ENCODE measurements around the gene SHLD2.
A peak's percentile ranks its signal among the peaks of the same experiment; 100 is the strongest.
"Not testable (repeated sequence)": the region's sequence is repeated elsewhere in the genome, so short reads cannot be mapped to it uniquely, and the experiment has no call there.

SHLD2 gene

DNA sequence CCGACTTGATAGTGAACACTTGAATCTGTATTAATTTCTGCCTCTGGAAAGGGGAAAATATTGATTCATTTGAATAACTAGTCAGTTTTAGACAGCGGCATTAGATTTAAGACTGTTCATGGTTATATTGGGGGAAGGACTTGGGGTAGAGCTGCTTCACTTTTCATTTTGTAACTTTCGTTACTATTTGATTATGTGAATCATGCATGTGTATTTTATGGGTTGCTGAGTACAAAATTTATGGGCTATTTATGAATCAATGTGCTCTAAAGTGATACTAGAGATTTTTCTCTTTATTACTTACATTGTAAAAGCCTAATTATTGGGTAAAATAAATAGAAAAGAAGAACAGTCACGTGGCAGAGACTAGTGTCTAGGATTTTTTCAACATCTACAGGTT lies 5.3 kb upstream of the SHLD2 start:
- no peak for DNase-seq

- no peak for DNase-seq
Measured at GRCh38 chr10:87090779-87091178, 4.2 kb upstream of the SHLD2 start.

GRCh38 chr10:87092376-87092860 lies 2.6 kb upstream of the SHLD2 start:
- peak; percentile 43 for DNase-seq

DNA sequence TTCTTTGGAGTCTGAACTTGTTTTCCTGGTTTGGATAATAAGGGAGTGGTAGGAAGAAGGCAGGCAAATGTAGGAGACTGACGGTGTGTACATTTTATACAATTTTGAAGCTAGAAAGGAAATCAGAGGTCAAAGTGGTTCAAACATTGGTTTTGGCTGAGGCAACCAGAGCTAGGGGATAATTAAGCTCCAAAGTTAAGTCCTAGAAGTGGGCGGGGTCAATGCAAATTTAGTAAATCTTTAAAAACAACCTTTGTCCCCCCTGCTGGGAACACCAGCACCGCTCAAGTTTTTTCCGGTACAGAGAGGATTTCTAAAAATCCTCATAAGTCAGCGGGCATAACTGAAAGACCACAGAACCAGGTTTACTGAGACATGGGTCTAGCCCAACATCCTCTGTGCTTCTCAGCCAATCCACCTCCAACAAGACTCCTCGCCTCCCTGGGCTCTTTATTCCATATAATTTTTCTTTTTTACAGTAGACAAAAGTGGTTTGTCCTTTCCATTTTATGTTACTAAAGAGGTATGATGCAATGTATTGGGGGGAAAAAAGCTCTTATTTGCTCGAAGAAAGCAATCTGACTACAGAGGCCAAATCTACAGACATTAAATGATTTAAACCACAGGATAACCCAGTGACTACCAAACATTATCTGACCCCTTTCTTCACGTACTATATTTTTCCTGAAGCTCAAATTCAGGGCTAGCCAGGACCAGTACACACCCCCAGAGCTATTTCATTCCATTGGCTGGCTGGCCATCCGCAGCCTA lies 2.0 kb upstream of the SHLD2 start:
- peak; percentile 53 for DNase-seq

GRCh38 chr10:87093632-87094372 lies 1.2 kb upstream of the SHLD2 start:
- no peak for DNase-seq

GRCh38 chr10:87095236-87095945 lies 385 bp downstream of the SHLD2 start:
- DNase-seq, result peak; percentile 64

GRCh38 chr10:87101996-87102395 lies 7.0 kb downstream of the SHLD2 start:
- no peak for DNase-seq

GRCh38 chr10:87104727-87105126 lies 9.7 kb downstream of the SHLD2 start:
- DNase-seq, result not testable (repeated sequence)

DNA sequence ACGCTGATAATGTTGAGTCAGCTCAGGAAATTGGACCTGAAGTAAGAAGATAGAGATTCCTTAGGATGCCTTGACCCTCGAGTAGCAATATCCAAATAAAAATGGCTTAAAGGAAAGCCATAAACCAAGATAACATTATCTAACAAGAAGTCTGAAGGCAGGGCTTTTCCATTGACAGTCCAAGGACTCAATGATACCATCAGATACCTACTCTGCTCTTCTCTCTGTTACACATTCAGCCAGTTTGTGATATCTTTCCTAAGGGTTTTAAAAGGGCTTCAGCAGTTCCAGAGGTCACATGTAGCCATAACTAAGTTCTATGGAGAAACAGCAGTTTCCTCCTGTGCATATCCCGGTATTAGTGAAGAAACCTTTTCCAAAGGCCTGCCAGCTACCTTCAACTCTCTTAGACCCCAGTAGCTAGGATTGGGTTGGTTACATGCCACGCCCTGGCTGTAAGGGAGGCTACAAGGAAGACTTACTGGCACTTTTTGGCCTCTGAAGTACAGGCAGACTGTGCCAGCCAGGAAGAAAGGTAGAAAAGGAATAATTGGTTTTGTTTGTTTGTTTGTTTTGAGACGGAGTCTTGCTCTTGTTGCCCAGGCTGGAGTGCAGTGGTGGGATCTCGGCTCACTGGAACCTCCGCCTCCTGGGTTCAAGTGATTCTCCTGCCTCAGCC lies 10.6 kb downstream of the SHLD2 start:
- DNase-seq, result no peak

- DNase-seq, result not testable (repeated sequence)
Measured at GRCh38 chr10:87118122-87118521, 23.1 kb downstream of the SHLD2 start.

GRCh38 chr10:87119029-87119428 lies 24.0 kb downstream of the SHLD2 start:
- DNase-seq, result not testable (repeated sequence)

- not testable (repeated sequence) for DNase-seq
Measured at GRCh38 chr10:87123351-87123750, 28.3 kb downstream of the SHLD2 start.

DNA sequence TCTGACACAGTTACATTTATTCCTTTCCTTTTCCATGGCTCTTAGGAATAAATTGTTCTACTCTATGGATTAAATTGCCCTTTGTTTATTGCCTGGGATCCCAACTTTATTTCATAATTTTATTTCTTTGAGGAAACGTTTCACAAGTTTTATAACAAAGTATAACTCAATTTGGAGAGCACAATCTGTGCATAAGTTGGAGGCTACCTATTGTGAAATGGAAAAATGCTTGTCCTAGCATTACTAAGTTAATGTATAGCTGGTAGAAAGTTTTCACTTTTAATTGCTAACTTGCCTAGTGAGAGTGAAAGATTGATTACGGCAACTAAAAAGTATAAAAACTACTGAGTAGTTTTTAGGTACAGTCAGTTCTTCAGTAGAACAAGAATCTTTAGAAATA lies 32.0 kb downstream of the SHLD2 start:
- not testable (repeated sequence) for DNase-seq

GRCh38 chr10:87127607-87128156 lies 32.7 kb downstream of the SHLD2 start:
- DNase-seq, result not testable (repeated sequence)

DNA sequence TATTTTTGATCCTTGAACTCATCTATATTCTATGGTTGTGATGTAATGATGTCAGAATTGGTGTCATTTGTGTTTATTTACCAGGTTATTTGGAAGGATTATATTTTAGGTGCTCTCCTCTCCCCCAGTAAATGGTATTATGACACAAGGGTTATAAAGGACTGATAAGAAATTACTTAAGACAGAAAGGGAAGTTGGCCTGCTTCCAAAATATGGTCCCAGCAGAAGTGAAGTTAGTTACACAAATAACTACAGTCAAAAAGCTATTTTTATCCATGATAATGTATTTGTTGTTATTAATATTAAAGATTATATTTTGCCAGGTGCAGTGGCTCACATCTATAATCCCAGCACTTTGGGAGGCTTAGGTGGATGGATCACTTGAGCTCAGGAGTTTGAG lies 37.2 kb downstream of the SHLD2 start:
- not testable (repeated sequence) for DNase-seq

- DNase-seq, result not testable (repeated sequence)
Measured at GRCh38 chr10:87133936-87134335, 38.9 kb downstream of the SHLD2 start.

GRCh38 chr10:87134440-87134839 lies 39.4 kb downstream of the SHLD2 start:
- DNase-seq, result not testable (repeated sequence)

- DNase-seq, result not testable (repeated sequence)
Measured at GRCh38 chr10:87137478-87137877, 42.5 kb downstream of the SHLD2 start.

GRCh38 chr10:87142230-87143108 lies 47.5 kb downstream of the SHLD2 start:
- DNase-seq, result not testable (repeated sequence)

- DNase-seq, result not testable (repeated sequence)
Measured at GRCh38 chr10:87143109-87143418, 48.1 kb downstream of the SHLD2 start.

GRCh38 chr10:87145598-87145997 lies 50.6 kb downstream of the SHLD2 start:
- DNase-seq, result not testable (repeated sequence)
